Endothelial cell of umbilical vein (primary cell): ENCODE measurements around the gene SYNE1.

Experiments used
- EZH2 ChIP-seq: IDR thresholded peaks from 2 replicates; pipeline ENCODE4 v1.6.1; 2012; ENCODE audit warnings: borderline replicate concordance, low read depth, mild to moderate bottlenecking, moderate library complexity, low read length, inconsistent platforms; ENCODE audit not compliant: severe bottlenecking
- MYC ChIP-seq: IDR thresholded peaks from one replicate; pipeline ENCODE4 v1.6.1; 2011; ENCODE audit warnings: mild to moderate bottlenecking, low read depth, low read length
- POLR2A ChIP-seq: IDR thresholded peaks from 2 replicates; pipeline ENCODE4 v1.6.1; 2012; ENCODE audit warnings: low read depth, mild to moderate bottlenecking, control low read depth, low read length
- POLR2AphosphoS5 ChIP-seq: IDR thresholded peaks from 2 replicates; pipeline ENCODE4 v1.6.1; 2012; ENCODE audit warnings: low read depth, mild to moderate bottlenecking, control low read depth, low read length, moderate library complexity; ENCODE audit not compliant: insufficient read depth
- TF ChIP-seq, protein P1 (sequence below), 2 donors: IDR thresholded peaks; 1 replicate in 1 of 2; 2 replicates in 1 of 2; pipeline ENCODE4 v1.5.1; 2011; ENCODE audit warnings: low read length in 2 of 2, mild to moderate bottlenecking in 2 of 2, moderate library complexity in 2 of 2, control low read depth in 1 of 2, inconsistent platforms in 1 of 2, low read depth in 1 of 2; ENCODE audit not compliant: insufficient read depth in 1 of 2; ENCODE audit errors: extremely low read depth in 1 of 2

DNA sequence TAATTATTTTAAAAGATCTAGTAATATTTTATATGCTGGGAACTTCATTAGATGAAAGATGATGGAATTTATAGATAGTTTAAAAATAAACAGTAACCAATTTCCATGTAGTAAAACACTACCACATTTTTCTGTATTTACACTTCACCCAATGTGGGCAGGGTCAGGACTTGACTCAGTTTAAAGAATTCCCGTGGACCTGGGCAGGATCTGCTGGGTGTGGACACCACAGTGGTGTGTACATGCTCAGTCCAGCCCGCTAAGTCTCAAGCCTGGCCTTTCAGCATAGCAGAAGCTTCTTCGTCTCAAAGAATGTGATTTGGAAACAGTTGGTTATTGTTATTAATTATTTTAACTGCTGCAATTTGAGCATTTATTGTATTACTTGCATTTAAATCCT, 364.2 kb downstream of the SYNE1 start:
- TF ChIP-seq, protein P1, sequence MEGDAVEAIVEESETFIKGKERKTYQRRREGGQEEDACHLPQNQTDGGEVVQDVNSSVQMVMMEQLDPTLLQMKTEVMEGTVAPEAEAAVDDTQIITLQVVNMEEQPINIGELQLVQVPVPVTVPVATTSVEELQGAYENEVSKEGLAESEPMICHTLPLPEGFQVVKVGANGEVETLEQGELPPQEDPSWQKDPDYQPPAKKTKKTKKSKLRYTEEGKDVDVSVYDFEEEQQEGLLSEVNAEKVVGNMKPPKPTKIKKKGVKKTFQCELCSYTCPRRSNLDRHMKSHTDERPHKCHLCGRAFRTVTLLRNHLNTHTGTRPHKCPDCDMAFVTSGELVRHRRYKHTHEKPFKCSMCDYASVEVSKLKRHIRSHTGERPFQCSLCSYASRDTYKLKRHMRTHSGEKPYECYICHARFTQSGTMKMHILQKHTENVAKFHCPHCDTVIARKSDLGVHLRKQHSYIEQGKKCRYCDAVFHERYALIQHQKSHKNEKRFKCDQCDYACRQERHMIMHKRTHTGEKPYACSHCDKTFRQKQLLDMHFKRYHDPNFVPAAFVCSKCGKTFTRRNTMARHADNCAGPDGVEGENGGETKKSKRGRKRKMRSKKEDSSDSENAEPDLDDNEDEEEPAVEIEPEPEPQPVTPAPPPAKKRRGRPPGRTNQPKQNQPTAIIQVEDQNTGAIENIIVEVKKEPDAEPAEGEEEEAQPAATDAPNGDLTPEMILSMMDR (IDR thresholded peaks at IDR 0.05; ENCODE audit: extremely low read depth in 1 of 2, insufficient read depth in 1 of 2, low read depth in 1 of 2, low read length in 2 of 2) = no peak
- TF ChIP-seq POLR2A (no peak), EZH2 (no peak), MYC (no peak), POLR2AphosphoS5 (no peak)
